IPS DF 6.9 (cell line): ENCODE results near the gene ITGAX.

ENCODE experiments used
- DNase-seq: peaks from one replicate; pipeline ENCODE4 v3.0.0-alpha.2; 2013; ENCODE audit warnings: low read depth, low spot score
- H3K27ac ChIP-seq: one replicate; pipeline ENCODE4 v1.5.1; 2013; ENCODE audit warnings: low read length, control low read depth
- H3K27me3 ChIP-seq: 2 replicates; pipeline ENCODE4 v1.6.1; 2013; ENCODE audit warnings: mild to moderate bottlenecking, low read length; ENCODE audit not compliant: control insufficient read depth, insufficient read depth
- H3K36me3 ChIP-seq: 2 replicates; pipeline ENCODE4 v1.6.1; 2013; ENCODE audit warnings: low read length; ENCODE audit not compliant: control insufficient read depth, insufficient read depth
- H3K4me1 ChIP-seq: 2 replicates; pipeline ENCODE4 v1.6.1; 2013; ENCODE audit warnings: low read length; ENCODE audit not compliant: control insufficient read depth, insufficient read depth
- H3K4me3 ChIP-seq: 2 replicates; pipeline ENCODE4 v1.5.1; 2013; ENCODE audit warnings: mild to moderate bottlenecking, low read length
- H3K9me3 ChIP-seq: 2 replicates; pipeline ENCODE4 v1.6.1; 2013; ENCODE audit warnings: low read length, inconsistent platforms; ENCODE audit not compliant: control insufficient read depth, insufficient read depth
- WGBS: extraction: QIAGEN DNeasy Blood & Tissue Kit; methylation state at CpG from one replicate; pipeline ENCODE4 v1.1.7; 2013; ENCODE audit warnings: mixed read lengths, missing lambda C conversion rate; ENCODE audit not compliant: insufficient read length, insufficient coverage; 5-methylcytosine and 5-hydroxymethylcytosine counted together

The ITGAX gene

GRCh38 chr16:31375231-31375630 is 20.3 kb downstream of the ITGAX start:
- no peaks in the 10 kb centered on the region; the same call in 1 of the 2 replicates for H3K36me3 ChIP-seq
- no CpG with 5 or more reads among the region's 5 CpGs for WGBS

GRCh38 chr16:31376705-31377104 is 21.7 kb downstream of the ITGAX start:
- Histone ChIP-seq H3K27me3 (no peaks in the 10 kb centered on the region), H3K27ac (no peak overlapping the region), H3K4me1 (peaks cover 1% of the 10 kb centered on the region; the same call in 1 of the 2 replicates), H3K36me3 (no peaks in the 10 kb centered on the region; the same call in 1 of the 2 replicates), H3K4me3 (no peak overlapping the region), H3K9me3 (no peaks in the 10 kb centered on the region)
- no CpG with 5 or more reads among the region's 8 CpGs for WGBS
- DNase-seq, result no peak

More at GRCh38 chr16:31375231-31375630, 20.3 kb downstream of the ITGAX start:
- no peaks in the 10 kb centered on the region for H3K27me3 ChIP-seq
- no peaks in the 10 kb centered on the region for H3K9me3 ChIP-seq
- no peak overlapping the region for H3K4me3 ChIP-seq
- DNase-seq, result no peak
- H3K4me1 ChIP-seq, result peaks cover 1% of the 10 kb centered on the region; the same call in 1 of the 2 replicates
- no peak overlapping the region for H3K27ac ChIP-seq

- no peak for DNase-seq
- Histone ChIP-seq H3K36me3 (no peaks in the 10 kb centered on the region; the same call in 1 of the 2 replicates), H3K4me1 (no peaks in the 10 kb centered on the region; the same call in 1 of the 2 replicates), H3K27me3 (no peaks in the 10 kb centered on the region), H3K4me3 (no peak overlapping the region), H3K9me3 (no peaks in the 10 kb centered on the region), H3K27ac (no peak overlapping the region)
- WGBS, result no CpG with 5 or more reads among the region's 7 CpGs
Measured at GRCh38 chr16:31377210-31377903, 22.4 kb downstream of the ITGAX start.

- Histone ChIP-seq H3K4me1 (no peaks in the 10 kb centered on the region; the same call in 1 of the 2 replicates), H3K27ac (no peak overlapping the region), H3K36me3 (no peaks in the 10 kb centered on the region), H3K9me3 (no peaks in the 10 kb centered on the region), H3K4me3 (no peak overlapping the region), H3K27me3 (no peaks in the 10 kb centered on the region)
- no peak for DNase-seq
- WGBS, result no CpG with 5 or more reads among the region's 12 CpGs
Measured at GRCh38 chr16:31380201-31380600, 25.2 kb downstream of the ITGAX start.

- Histone ChIP-seq H3K27me3 (no peaks in the 10 kb centered on the region; the same call in 1 of the 2 replicates), H3K36me3 (no peaks in the 10 kb centered on the region), H3K9me3 (no peaks in the 10 kb centered on the region), H3K4me1 (no peaks in the 10 kb centered on the region; the same call in 1 of the 2 replicates), H3K27ac (no peak overlapping the region), H3K4me3 (no peak overlapping the region)
- peak; percentile 27 for DNase-seq
- no CpG with 5 or more reads among the region's 14 CpGs for WGBS
Measured at GRCh38 chr16:31382485-31383161, 27.6 kb downstream of the ITGAX start.

GRCh38 chr16:31385680-31386079 is 30.7 kb downstream of the ITGAX start:
- no peaks in the 10 kb centered on the region; the same call in 1 of the 2 replicates for H3K27me3 ChIP-seq
- no peaks in the 10 kb centered on the region for H3K36me3 ChIP-seq
- DNase-seq, result no peak
- no peak overlapping the region for H3K4me3 ChIP-seq
- no peaks in the 10 kb centered on the region for H3K4me1 ChIP-seq
- H3K9me3 ChIP-seq, result no peaks in the 10 kb centered on the region
- no peak overlapping the region for H3K27ac ChIP-seq
- WGBS, result no CpG with 5 or more reads among the region's 4 CpGs

DNA sequence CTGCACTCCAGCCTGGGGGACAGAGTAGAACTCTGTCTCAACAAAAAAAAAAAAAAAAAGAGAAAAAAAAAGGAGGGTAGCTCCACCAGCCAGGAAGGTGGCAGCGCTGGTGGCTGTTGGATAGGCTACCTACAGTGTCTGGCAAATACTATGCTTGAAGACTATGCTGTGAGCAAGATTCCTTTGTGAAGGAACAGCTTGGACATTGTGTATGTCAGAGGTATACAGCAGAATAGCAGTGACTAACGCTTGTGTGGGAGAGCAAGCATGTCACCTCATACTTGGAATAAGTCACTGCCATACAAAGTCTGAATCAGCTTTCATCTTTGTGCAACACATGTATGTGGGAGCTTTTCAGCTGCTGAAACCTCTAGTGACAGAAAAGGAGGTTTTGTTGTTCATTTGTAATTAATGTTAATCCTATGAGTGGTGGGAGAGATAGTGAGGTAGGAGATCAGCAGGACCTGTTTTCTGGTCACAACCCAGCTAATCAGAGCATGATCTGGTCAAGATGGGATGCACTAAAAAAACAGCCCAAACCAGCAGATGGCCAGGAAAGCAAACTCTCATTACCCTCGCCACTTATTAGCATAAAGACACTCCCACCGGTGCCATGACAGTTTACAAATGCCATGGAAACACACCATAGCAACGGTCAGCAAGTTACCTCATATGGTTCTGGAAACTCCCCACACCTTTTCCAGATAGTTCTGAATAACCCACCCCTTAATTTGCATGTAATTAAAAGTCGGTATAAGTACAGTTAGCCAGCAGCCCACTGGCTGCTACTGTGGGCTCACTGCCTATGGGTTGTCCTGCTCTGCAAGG is 31.4 kb downstream of the ITGAX start:
- no CpG with 5 or more reads among the region's 6 CpGs for WGBS
- H3K27ac ChIP-seq, result no peak overlapping the region
- DNase-seq, result no peak

GRCh38 chr16:31388535-31388934 is 33.6 kb downstream of the ITGAX start:
- no CpG with 5 or more reads among the region's 2 CpGs for WGBS
- no peak overlapping the region for H3K27ac ChIP-seq
- DNase-seq, result no peak
- H3K27me3 ChIP-seq, result no peaks in the 10 kb centered on the region; the same call in 1 of the 2 replicates
- no peaks in the 10 kb centered on the region for H3K9me3 ChIP-seq
- H3K36me3 ChIP-seq, result no peaks in the 10 kb centered on the region
- no peak overlapping the region for H3K4me3 ChIP-seq
- no peaks in the 10 kb centered on the region; the same call in 1 of the 2 replicates for H3K4me1 ChIP-seq

More for the DNA sequence above, 31.4 kb downstream of the ITGAX start:
- Histone ChIP-seq H3K27me3 (no peaks in the 10 kb centered on the region; the same call in 1 of the 2 replicates), H3K36me3 (no peaks in the 10 kb centered on the region), H3K4me1 (no peaks in the 10 kb centered on the region), H3K4me3 (no peak overlapping the region), H3K9me3 (no peaks in the 10 kb centered on the region)

GRCh38 chr16:31390504-31391041 is 35.6 kb downstream of the ITGAX start:
- H3K27me3 ChIP-seq, result no peaks in the 10 kb centered on the region
- H3K4me3 ChIP-seq, result no peak overlapping the region
- no peak overlapping the region for H3K27ac ChIP-seq
- no peak for DNase-seq
- H3K4me1 ChIP-seq, result no peaks in the 10 kb centered on the region; the same call in 1 of the 2 replicates
- 100% methylated on average over 1 of the region's 6 CpGs for WGBS
- no peaks in the 10 kb centered on the region for H3K9me3 ChIP-seq
- no peaks in the 10 kb centered on the region for H3K36me3 ChIP-seq

DNA sequence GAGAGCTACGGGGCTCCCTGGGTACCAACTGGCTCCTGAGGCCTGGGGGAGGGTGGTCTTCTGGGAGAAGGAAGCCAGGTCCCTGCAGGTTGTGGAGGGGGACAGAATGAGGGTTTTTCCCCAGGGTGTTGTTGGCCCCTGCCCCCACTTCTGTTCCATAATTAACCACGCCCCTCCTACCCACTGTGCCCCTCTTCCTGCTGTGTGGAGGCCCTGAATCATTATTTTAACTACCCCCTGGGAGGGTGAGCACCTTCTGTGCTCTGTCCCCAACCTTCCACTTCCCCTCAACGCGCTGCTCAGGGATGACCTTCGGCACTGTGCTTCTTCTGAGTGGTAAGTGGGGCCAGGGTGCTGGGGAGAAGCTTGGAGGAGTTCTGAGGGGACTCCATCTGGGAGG is 38.1 kb downstream of the ITGAX start, which contains the start of gene ITGAD:
Gene ITGAD, plus strand, starts transcription at position 280 of the 400 bp plus-strand sequence. Its CDS starts 26 bp downstream, at position 306.
- H3K9me3 ChIP-seq, result no peaks in the 10 kb centered on the region
- WGBS, result no CpG with 5 or more reads among the region's 5 CpGs
- H3K36me3 ChIP-seq, result no peaks in the 10 kb centered on the region
- no peak for DNase-seq
- H3K4me1 ChIP-seq, result no peaks in the 10 kb centered on the region; the same call in 1 of the 2 replicates
- H3K27me3 ChIP-seq, result no peaks in the 10 kb centered on the region
- no peak within 1 kb of the TSS for H3K4me3 ChIP-seq
- H3K27ac ChIP-seq, result no peak within 1 kb of the TSS
